ENCODE data around the gene ZFP1.

- TF ChIP-seq CTCF (IDR thresholded peaks at IDR 0.05) (no peak), POLR2A (IDR thresholded peaks at IDR 0.05) (no peak)
These were observed 58.6 kb downstream of the ZFP1 start, which contains the start of gene CTRB2 for GRCh38 chr16:75206749-75207451.
